HG02610 (cell line): ENCODE results near the gene ITGAE.

Experiments
- ATAC-seq: cut with Tn5 transposase; IDR thresholded peaks from one replicate; pipeline ENCODE4 v1.9.1; 2021; ENCODE audit warnings: mild to moderate bottlenecking, moderate library complexity; ENCODE audit not compliant: unreplicated experiment

ITGAE gene

DNA sequence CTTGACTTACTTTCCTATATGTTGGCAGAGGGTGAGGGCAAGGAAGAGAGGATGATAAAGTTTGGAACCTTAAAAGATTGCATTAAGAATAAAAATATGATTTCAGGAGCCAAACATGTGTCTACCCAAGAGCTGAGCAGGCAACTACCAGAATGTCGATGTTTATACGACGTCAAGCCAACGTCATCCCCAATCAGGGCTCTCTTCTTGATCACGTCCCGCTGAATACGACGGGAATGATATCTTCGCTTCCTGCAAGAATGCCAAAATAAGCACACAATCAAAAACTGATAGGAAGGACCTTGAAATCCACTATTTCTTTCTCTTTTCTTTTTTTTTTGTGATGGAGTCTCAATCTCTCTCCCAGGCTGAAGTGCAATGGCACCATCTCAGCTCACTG lies 20.1 kb upstream of the ITGAE start:
- no peak for ATAC-seq

DNA sequence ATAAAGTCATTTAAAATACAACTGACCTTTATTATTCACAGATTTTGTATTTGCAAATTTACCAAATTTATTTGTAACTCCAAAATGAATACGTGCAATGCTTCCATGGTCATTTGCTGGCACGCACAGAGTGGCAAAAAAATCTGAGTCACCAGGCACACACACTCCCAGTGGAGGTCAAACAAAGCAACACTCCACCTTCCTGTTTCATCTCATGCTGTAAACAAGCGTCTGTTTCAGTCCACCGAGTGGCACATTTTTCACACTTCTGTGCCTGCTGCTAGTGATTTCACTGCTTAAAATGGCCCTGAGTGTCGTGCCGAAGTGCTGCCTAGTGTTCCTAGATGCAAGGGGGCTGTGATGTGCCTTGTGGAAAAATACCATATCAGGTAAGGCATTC lies 17.8 kb upstream of the ITGAE start:
- ATAC-seq = no peak

DNA sequence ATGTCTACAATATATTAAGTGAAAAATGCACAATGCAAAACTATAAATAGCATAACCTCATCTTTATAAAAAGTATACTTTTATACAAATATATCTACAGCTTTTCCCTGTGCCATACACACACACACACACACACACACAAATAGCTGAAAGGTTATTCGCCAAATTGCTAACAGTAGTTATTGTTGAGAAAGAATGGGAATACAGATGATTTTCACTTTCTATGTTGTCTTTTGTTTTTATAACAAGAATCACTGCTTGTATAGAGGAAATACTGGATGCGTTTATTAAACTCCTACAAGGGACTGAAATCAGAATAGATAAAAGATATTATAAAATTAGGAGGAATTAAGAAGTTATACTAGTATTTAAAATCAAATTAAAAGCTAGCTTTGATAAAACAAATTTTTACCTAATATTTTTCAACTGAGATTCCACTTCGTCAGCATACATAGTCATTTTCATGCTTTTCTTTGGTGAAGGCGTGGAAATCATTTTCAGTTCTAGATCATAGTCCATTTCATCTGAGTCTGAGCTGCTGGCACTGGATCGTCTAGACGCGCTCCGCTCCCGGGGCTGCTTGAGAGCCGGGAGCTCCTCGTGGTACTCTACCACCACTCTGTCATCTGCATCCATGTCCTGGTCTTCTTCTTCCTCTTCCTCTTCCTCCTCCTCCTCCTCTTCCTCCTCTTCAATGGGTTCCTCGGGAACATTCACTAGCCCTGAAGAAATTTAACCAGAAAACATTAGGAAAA lies 17.0 kb upstream of the ITGAE start:
- no peak for ATAC-seq

DNA sequence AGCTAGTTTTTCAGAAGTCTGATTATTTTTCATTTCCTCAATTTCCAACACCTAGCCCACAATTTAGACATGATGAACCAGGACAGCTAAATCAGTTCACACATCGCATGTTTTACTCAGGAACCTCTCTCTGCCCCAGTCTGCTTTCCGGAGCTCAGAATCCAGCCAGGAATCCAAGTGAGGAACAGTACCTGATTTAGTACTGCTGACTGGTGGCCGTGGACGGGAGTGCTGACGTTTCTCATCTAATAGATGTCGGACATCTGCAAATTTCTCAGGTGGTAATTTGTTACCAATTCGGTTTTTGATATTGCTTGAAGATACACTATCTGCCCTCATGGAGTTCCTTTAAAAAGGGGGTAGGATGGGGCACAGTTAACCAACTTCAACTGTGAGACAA lies 14.9 kb upstream of the ITGAE start:
- ATAC-seq = no peak

DNA sequence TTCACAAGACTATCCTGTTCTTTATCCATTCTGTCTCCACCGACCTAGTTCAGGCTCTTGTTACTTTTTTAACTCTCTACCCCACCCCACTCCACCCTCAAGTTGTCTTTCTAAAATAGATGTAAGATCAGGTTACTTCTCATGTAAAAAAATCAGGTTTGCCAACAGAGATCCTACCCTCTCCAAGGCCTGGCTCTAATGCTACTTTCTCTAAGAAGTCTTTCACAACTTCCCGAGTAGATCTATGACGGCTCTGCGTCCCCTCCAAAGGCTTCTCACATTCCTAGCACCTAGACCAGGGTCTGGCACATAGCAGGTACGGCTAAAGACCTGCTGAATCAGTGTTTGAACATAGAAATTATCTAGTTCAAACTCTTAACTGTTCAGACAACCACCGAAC lies 14.1 kb upstream of the ITGAE start:
- no peak for ATAC-seq

DNA sequence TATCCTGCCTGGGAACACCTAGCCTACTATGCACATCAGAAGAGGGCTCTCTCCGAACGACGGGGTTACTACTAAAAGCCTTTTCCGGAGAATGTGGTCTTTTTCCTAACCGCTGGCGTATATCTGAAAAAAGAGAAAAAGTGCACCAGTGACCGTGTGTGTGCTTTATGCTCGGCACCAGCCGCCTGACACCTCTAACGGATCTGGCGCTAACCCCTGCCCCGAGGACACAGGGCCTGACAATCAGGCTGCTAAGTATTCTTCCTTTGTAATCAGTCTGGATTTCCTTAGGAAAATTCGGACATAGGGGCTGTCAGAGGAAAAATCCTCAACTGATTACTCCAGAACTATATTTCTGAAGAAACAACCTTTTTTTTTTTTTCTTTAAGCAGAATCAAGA lies 13.4 kb upstream of the ITGAE start:
- ATAC-seq = no peak

DNA sequence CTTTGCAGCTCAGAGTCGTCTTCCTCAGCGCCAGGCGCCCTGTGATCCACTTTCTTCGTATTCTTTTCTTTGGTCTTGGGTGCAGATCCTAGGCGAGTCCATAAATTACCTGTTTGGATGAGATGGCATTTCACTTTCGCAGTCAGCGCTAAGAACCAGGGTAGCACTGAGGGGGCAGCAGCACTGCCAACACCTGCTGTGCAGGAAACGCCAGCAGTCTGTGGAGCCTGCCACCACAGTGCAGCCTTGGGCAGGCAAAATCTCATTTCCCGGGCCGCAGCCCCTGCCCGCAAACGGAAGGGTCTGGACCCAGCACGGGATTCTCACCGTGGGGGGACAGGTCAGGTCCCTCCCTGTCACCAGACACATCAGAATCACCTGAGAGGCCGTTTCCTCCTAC lies 12.2 kb upstream of the ITGAE start:
- ATAC-seq = no peak

DNA sequence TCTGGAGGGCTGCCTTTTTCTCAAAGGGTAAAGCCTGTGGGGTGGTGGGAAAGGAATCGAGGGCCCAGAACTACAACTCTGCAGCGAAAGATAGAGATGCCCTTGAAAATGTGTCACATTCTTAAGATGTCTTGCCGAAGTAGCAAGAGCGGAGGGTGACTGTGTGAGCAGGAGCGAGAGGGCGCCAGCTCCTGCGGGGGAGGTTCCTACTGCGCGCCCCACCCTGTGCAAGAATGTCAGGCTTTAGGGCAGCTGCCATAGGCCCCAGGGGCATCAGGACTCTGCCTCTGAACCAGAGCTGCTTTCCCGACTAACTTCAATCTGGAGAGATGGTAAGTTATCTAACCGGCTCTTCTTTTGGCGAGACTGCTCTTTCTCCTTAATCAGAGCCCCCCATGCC lies 11.8 kb upstream of the ITGAE start:
- no peak for ATAC-seq

DNA sequence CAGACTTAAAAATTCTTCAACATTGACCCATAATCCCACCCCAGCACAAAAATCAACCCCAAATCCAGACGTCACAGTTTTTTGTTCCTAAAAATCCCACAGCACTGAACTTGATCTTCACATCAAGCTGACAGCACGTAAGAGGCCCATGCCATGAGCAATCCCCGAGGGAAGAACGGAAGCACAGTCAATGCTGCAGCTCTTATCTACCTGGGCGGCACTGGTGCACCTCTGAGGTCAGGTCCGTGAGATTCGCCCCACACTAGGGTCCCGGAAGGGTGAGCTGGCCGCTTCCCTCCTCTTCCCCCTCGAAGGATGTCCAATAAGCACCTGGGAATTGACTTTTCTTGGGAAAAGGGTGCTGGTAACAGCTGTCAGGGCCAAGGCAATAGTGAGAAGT lies 11.3 kb upstream of the ITGAE start:
- ATAC-seq = no peak

DNA sequence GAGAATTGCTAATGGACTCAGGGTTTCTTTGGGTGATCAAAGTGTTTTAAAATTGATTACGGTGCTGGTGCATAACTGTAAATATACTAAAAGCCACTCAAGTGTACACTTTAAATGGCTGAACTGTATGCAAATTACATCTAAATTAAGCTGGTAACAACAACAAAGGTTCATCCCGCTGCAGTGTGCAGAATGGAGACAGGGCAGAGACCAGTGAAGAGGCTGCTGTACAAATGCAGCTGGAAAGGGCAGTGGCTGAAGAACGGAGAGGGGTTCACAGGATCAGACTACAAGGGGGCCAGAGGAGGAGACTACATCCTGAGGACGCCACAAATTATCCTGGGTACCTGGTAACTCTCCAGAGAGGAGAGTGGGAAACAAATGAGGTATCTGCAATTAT lies 9.0 kb upstream of the ITGAE start:
- no peak for ATAC-seq

DNA sequence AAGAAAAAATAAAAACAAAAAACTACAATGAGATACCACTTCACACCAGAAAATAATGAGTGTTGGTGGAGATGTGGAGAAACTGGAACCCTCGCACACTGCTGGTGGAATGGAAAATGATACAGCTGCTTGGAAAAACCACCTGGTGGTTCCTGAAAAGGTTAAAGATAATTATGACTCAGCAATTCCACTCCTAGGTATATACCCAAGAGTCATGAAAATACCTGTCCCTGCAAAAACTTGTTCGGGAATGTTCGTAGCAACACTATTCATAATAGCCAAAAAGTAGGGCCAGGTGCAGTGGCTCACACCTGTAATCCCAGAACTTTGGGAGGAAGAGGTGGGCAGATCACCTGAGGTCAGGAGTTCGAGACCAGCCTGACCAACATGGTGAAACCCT lies 8.1 kb upstream of the ITGAE start:
- no peak for ATAC-seq

DNA sequence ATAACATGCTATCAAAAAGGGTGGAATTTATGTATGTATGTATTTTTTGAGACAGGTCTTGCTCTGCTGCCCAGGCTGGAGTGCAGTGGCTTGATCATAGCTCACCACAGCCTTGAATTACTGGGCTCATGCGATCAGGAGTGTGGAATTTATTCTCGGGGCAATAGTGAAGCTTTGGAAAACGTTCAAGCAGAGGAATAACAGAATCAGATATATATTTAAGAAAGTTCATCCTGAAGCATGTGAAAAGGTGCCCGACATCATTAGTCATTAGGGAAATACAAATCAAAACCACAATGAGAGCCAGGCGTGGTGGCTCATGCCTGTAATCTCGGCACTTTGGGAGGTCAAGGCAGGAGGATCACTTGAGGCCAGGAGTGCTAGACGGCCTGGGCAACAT lies 7.7 kb upstream of the ITGAE start:
- no peak for ATAC-seq

DNA sequence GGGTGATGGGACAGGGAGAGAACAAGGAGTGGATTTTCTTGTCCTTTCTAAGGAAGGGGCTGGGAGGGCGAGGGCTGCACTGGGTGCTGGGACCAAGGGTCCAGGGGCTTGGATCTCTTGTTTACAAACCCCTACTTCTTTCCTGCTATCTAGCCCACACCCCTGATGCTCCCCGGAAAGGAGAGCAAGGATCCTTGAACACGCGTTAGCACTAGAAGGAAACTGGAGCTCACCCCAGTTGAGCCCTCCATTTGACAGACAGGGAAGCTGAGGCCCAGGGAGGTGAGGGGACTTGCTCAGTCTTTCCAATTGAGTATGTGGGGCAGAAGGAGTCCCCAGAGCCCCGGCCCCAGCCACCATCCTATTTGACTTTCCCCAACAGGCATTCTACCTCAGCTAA lies 4.6 kb upstream of the ITGAE start:
- no peak for ATAC-seq

DNA sequence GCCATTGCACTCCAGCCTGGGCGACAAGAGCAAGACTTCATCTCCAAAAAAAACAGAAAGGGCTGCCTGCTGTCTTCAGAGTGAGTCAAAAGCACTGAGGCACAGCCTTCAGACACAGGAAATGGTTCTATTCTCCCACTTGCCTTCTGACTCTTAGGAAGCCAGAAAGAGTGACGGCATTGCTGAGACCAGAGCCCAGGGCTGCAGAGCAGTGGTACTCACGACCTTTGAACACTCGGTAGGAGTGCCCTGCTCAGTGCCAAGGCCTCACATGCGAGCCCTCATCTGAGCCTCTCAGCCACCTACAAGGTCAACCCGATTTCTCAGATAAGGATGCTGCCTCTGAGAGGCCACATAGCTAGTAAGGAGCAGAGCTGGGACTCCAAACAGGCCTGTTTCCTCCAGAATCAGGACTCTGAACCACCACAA lies 3.5 kb upstream of the ITGAE start:
- ATAC-seq = no peak

DNA sequence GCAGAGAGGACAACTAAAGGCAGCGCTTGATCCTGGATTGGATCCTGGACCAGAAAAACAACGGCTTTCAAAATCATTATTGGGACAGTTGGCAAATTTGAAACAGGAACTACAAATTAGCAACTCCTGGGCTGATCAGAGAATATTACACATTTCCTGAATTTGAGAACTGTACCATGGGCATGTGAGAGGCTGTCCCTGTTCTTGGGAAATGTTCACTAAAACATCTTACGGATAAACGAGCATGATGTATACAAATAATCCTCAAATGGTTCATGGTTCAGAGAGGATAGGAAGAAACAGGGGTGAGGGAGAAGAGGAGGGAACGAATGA lies 2.3 kb upstream of the ITGAE start:
- no peak for ATAC-seq

DNA sequence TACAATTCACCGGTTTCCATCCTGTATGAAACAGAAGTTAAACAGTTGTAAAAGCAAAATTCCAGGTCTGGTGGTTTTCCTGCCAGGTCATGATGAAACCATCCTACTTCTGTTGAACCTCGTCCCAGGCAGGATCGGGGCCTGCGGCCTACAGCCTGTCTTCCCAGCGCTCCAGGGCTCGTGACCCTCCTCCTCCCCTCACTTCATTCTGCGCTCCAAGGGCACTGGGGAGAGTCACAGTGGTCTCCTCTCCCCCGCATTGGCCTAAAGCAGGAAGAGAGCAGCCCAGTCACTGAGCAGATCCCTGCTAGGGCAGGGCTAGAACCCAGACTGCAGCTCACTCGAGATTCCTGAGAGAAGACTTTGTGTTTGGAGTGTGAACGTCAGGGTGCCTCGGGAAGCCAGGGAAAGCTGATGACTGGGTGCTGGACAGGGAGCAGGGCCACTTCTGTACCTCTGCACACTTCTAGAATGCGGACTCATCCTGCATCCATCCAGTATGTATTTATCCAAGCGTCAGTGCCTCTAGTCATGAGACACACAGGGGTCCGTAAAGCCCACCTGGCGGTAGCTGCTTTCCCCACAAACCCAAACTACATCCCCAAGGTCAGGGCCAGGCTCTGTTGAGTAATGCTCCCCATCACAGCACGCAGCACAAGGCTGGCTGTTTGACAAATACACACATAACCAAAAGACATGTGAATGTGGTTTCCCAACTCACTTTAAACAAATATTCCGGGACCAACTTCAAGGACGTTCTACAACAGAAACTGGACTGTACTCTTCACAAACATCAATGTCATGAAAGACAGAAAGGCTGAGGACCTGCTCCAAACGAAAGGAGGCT lies 1.7 kb upstream of the ITGAE start:
- no peak for ATAC-seq

DNA sequence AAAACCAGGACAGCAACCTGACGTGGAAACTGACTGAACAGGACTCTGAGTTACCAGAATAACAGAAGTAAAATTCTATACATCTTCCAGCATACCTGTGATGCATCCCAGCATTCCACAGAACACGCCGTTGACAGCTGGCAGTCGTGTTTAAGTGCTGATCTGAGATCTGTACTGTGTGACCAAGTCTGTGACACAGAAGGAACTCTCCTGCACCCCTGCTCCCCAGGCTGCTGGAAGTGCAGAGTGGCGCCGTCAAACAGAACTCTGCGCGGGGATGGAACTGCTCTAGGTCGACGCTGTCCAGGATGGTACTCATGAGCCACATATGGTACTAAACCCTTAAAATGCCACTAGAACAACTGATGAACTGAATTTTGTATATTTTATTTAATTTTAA lies 804 bp upstream of the ITGAE start:
- no peak for ATAC-seq

DNA sequence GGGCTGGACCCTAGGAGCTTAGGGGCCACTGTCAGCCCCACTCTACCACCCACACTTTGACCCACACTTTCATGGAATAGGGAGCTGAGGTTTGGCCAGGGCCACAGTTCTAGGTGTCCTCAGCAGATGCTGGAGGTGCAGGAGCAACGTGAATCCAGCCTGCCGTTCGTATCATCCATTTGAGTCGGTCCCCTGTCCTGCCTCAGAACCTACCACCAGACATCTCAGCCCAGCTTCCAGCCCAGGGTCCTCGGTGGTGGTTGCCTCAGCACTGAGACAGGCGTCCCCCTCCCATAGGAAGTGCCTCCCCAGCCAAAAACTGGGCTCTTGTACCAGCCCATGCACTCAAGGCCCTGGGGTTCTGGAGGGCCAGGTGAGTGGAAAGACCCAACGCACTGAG lies 359 bp upstream of the ITGAE start:
- no peak for ATAC-seq

DNA sequence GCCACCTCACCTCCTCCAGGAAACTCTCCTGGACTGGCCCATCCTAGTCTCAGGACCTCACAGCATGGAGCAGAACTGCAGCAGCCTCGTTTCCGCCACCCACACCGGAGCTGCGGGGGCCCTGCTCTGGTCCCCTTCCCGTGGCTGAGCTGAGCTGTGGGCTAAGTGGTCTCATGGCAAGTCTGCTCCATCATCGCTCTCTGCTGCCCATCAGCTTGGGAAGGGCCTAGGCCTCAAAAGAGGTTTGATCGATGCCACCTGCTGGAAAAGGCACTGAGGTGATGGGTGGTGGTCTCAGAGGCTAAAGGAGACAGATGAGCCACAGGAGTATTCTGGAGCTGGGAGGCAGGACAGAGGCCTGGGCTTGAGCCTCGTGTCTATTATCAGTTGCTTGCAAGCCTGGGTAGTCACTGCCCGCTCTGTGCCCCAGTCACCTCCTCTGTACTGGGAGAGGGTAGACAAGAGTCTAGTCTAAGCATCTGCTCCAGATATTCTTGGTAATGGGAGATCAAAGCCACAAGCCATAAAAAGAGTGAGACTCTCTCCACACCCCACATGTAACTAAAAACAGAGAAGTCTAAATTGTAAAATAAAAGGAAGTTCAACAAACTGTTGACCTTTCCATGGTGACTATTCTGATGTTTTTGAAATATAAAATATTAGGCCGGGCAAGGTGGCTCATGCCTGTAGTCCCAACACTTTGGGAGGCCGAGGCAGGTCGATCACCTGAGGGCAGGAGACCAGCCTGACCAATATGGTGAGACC lies 1.6 kb downstream of the ITGAE start:
- no peak for ATAC-seq

DNA sequence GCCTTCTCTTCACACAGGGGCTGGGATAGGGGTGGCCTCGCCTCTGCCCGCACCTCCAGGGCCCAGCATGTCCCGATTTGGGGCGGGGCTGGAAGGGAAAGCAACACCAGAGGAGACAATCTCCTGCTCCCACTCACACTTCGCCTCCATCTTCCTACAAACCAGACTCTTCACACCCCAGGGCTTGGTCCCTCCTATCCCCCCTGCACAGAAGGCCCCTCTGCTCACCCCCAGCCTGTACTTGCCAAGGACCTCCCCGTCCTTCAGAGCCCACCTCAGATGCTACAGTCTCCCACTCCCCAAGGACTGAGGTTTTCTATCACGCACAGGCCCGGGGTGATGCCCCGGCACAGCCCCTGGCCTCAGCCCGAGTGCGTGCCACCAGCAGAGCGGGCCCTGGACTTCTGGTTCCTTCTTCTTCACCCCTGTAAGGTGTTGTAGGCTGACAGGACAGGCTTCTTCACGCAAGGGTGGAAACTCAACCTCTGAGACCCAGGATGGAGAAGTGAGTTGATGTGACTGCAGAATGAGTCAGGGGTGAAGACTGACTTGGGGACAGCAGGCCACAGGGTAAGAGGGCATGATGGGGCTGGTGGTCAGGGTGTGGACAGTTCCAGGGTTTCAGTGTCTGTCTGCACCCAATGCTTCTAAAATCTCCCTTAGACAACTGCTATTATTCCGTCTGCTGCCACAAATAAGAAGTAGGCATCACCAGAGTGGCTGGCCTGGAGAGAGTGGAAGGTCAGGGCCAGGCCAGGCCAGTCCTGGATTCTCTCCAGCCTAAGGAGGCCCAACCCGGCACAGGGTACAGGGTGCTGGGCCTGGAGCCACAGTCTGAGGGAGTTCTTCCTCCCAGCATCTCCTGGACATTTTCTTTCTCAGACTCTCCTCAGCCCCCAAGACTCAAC lies 2.5 kb downstream of the ITGAE start:
- ATAC-seq = peak; percentile 35

DNA sequence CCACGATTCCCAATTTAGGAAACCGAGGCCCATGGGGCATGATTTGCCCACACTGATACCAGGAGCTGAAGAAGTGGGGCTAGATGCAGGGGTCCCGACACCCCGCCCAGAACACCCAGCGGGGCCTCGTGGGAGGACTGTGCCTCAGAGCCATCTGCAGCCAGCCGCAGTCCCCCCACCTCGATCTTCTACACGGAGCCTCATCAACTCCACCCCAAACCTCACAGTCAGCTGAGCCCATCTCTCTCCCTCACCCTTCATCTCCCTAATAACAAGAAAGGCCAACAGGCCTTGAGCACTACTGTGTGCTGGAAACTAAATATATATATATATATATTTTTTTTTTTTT lies 4.2 kb downstream of the ITGAE start:
- ATAC-seq = peak; percentile 25
